SU-DHL-6 (cell line): ENCODE measurements around the gene MROH2A.

ENCODE experiments used
- H2AFZ ChIP-seq: fragments of 200-600 bp; sonication (generic); 2 replicates; pipeline ENCODE4 v1.6.1; 2014; ENCODE audit warnings: low read depth, mild to moderate bottlenecking, moderate library complexity, mixed read lengths, antibody characterized with exemption, low read length; ENCODE audit not compliant: severe bottlenecking
- H3F3A ChIP-seq: fragments of 200-600 bp; shearing (Covaris generic); 2 replicates; pipeline ENCODE4 v1.6.0; 2016; ENCODE audit warnings: antibody characterized with exemption, mild to moderate bottlenecking; ENCODE audit not compliant: insufficient read depth
- H3K27ac ChIP-seq: fragments of 200-600 bp; sonication (generic); 2 replicates; pipeline ENCODE4 v1.5.1; 2016; ENCODE audit warnings: low read depth, mild to moderate bottlenecking, low read length, moderate library complexity, mixed read lengths
- H3K27me3 ChIP-seq: fragments of 200-600 bp; sonication (generic), shearing (Covaris generic); 2 replicates; pipeline ENCODE4 v1.6.0; 2014; ENCODE audit warnings: mild to moderate bottlenecking, low read length
- H3K36me3 ChIP-seq: fragments of 200-600 bp; sonication (generic); 2 replicates; pipeline ENCODE4 v1.6.1; 2014; ENCODE audit warnings: mild to moderate bottlenecking, low read length, mixed read lengths
- H3K4me2 ChIP-seq: fragments of 300-600, 200-600 bp; shearing (Covaris generic), sonication (generic); 2 replicates; pipeline ENCODE4 v1.6.0; 2014; ENCODE audit warnings: low read length, low read depth, mild to moderate bottlenecking; ENCODE audit not compliant: poor library complexity, severe bottlenecking
- H3K4me3 ChIP-seq: fragments of 200-600 bp; sonication (generic); 2 replicates; pipeline ENCODE4 v1.5.1; 2014; ENCODE audit warnings: antibody characterized with exemption, low read length, mild to moderate bottlenecking, mixed read lengths; ENCODE audit not compliant: insufficient read depth, poor library complexity, severe bottlenecking
- H3K79me2 ChIP-seq: fragments of 200-600 bp; sonication (generic); 2 replicates; pipeline ENCODE4 v1.6.1; 2014; ENCODE audit warnings: mild to moderate bottlenecking, low read length, moderate library complexity; ENCODE audit not compliant: insufficient read depth
- H3K9ac ChIP-seq: fragments of 200-600 bp; sonication (generic); 2 replicates; pipeline ENCODE4 v1.7.0; 2014; ENCODE audit warnings: mild to moderate bottlenecking, low read length
- H3K9me2 ChIP-seq: fragments of 200-600 bp; sonication (generic); replicated peaks from 2 replicates; pipeline ENCODE4 v1.6.1; 2014; ENCODE audit warnings: low read length; ENCODE audit not compliant: insufficient read depth
- H3K9me3 ChIP-seq: fragments of 200-600 bp; sonication (generic); 2 replicates; pipeline ENCODE4 v1.6.1; 2014; ENCODE audit warnings: low read length, mixed read lengths; ENCODE audit not compliant: insufficient read depth
- H4K20me1 ChIP-seq: fragments of 200-600 bp; sonication (generic); 2 replicates; pipeline ENCODE4 v1.6.1; 2014; ENCODE audit warnings: low read depth, mild to moderate bottlenecking, antibody characterized with exemption, low read length, moderate library complexity, mixed read lengths
- CTCF ChIP-seq: fragments of 200-600 bp; sonication (generic); IDR thresholded peaks from one replicate; pipeline ENCODE4 v1.5.1; 2017; ENCODE audit warnings: antibody characterized with exemption, mild to moderate bottlenecking, low read length, moderate library complexity; ENCODE audit not compliant: insufficient read depth, poor library complexity, severe bottlenecking
- EZH2phosphoT487 ChIP-seq: fragments of 200-600 bp; sonication (generic), shearing (Covaris generic); conservative IDR thresholded peaks from 2 replicates; pipeline ENCODE4 v1.6.1; 2018; ENCODE audit warnings: mild to moderate bottlenecking, antibody characterized with exemption, low read length, moderate library complexity, mixed read lengths

The MROH2A gene

GRCh38 chr2:233856184-233856583 is 78.1 kb downstream of the MROH2A start:
- Histone ChIP-seq H2AFZ (no peak overlapping the region), H4K20me1 (peaks cover 8% of the 10 kb centered on the region; the same call in 1 of the 2 replicates), H3K79me2 (peaks cover 29% of the 10 kb centered on the region), H3K27me3 (no peaks in the 10 kb centered on the region), H3K4me3 (no peak overlapping the region), H3K4me2 (no peak overlapping the region), H3K9me2 (no peaks in the 10 kb centered on the region), H3K27ac (no peak overlapping the region), H3F3A (no peaks in the 10 kb centered on the region), H3K36me3 (peaks cover 17% of the 10 kb centered on the region), H3K9ac (no peak overlapping the region), H3K9me3 (no peaks in the 10 kb centered on the region)
- TF ChIP-seq EZH2phosphoT487 (no peak), CTCF (no peak)

DNA sequence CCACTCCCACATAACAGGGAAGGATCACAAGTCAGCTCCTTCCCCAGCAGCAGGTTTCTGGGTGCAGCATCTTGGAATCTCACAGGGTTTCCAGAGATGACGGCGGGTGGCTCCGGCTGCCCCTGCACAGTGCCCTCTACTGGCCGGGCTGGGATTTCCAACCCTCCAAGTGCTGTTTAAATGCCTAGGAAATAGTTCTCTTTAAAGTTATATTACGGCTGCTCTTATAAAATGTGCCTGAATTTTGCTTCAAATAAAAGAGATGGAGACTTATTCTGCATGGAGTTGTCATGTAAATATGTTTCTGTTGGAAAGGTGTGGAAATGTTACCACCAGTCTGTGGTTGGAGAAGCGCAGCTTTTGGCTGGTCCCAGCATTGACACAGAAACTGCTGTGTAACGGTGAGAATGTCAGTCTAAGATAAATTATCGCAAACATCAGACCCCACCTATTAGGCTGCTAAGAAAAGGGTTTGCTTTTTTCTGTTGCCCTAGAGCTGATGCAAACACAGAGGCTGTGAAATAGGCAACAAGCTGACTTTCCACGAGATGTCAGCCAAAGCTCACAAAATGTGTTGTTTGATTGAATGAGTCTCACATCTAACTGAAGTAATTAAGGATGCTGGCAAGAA is 79.5 kb downstream of the MROH2A start:
- Histone ChIP-seq H4K20me1 (no peaks in the 10 kb centered on the region), H3K4me2 (no peak overlapping the region), H3K27ac (no peak overlapping the region), H3K79me2 (peaks cover 17% of the 10 kb centered on the region), H3K9me3 (no peaks in the 10 kb centered on the region), H3K9me2 (no peaks in the 10 kb centered on the region), H3K36me3 (peaks cover 3% of the 10 kb centered on the region; the same call in 1 of the 2 replicates), H3K4me3 (no peak overlapping the region), H3K9ac (no peak overlapping the region), H3F3A (no peaks in the 10 kb centered on the region), H3K27me3 (no peaks in the 10 kb centered on the region), H2AFZ (peak overlapping the region; percentile 47)
- TF ChIP-seq EZH2phosphoT487 (no peak), CTCF (peak; percentile 91)

- H3K79me2 ChIP-seq, result peaks cover 10% of the 10 kb centered on the region
- no peaks in the 10 kb centered on the region for H3K9me3 ChIP-seq
- no peaks in the 10 kb centered on the region for H3F3A ChIP-seq
- H4K20me1 ChIP-seq, result no peaks in the 10 kb centered on the region
- no peak overlapping the region for H3K27ac ChIP-seq
- TF ChIP-seq CTCF, result no peak
- no peak overlapping the region for H3K4me2 ChIP-seq
- H2AFZ ChIP-seq, result no peak overlapping the region
- H3K36me3 ChIP-seq, result no peaks in the 10 kb centered on the region; the same call in 1 of the 2 replicates
- no peaks in the 10 kb centered on the region for H3K27me3 ChIP-seq
- H3K9ac ChIP-seq, result no peak overlapping the region
- H3K9me2 ChIP-seq, result no peaks in the 10 kb centered on the region
- H3K4me3 ChIP-seq, result no peak overlapping the region
These were observed 80.2 kb downstream of the MROH2A start for GRCh38 chr2:233858331-233858730.
